Endometrial microvascular endothelial cells (primary cell): ENCODE measurements around the gene ZYG11A. TPM values are rescaled to one million over a fixed set of nuclear protein-coding genes. Genes with fewer than 3 reads are reported as not detected.

Source experiments
- in situ Hi-C: cut with HindIII; loops from 2 replicates; pipeline ENCODE4 v1.10.0; 2017; ENCODE audit warnings: low sequenced_read_pairs, low pct_unique_long_range_greater_than_20kb; ENCODE audit errors: inconsistent ontology term
- total RNA-seq: library from RNA; depleted of rRNA; stranded (reverse); fragments of >200 nt; gene quantifications from one replicate; pipeline ENCODE4 v1.2.3, GENCODE V29; 2015; ENCODE audit errors: inconsistent ontology term

The ZYG11A gene
- total RNA-seq, 1 donor from 2014 or later, result under 0.01 TPM

- in situ Hi-C loops, result no loop called here
Measured at GRCh38 chr1:52944566-52944965, 102.0 kb downstream of the ZYG11A start.

Other genes starting within 250 kb of the ZYG11A start
- 35.3 TPM for gene GPX7, start 240.4 kb upstream of the ZYG11A start, total RNA-seq
- gene SHISAL2A, start 209.6 kb upstream of the ZYG11A start, total RNA-seq, result not detected
- gene COA7, start 144.4 kb upstream of the ZYG11A start, total RNA-seq, result 19.4 TPM
- 39.9 TPM for gene ZYG11B, start 116.3 kb upstream of the ZYG11A start, total RNA-seq
- 4.5 TPM for gene ECHDC2, start 79.0 kb downstream of the ZYG11A start, total RNA-seq
- 132 TPM for gene SCP2, start 84.5 kb downstream of the ZYG11A start, total RNA-seq
- gene PODN, start 219.5 kb downstream of the ZYG11A start, total RNA-seq, result not detected